ENCODE results near the gene SLC7A5.
A peak's percentile ranks its signal among the peaks of the same experiment; 100 is the strongest.
"Not testable (repeated sequence)": the region's sequence is repeated elsewhere in the genome, so short reads cannot be mapped to it uniquely, and the experiment has no call there.

SLC7A5 gene

GRCh38 chr16:87861300-87862099 lies 7.8 kb downstream of the SLC7A5 start:
- not testable (repeated sequence) for DNase-seq (ENCODE audit: low read depth)

DNA sequence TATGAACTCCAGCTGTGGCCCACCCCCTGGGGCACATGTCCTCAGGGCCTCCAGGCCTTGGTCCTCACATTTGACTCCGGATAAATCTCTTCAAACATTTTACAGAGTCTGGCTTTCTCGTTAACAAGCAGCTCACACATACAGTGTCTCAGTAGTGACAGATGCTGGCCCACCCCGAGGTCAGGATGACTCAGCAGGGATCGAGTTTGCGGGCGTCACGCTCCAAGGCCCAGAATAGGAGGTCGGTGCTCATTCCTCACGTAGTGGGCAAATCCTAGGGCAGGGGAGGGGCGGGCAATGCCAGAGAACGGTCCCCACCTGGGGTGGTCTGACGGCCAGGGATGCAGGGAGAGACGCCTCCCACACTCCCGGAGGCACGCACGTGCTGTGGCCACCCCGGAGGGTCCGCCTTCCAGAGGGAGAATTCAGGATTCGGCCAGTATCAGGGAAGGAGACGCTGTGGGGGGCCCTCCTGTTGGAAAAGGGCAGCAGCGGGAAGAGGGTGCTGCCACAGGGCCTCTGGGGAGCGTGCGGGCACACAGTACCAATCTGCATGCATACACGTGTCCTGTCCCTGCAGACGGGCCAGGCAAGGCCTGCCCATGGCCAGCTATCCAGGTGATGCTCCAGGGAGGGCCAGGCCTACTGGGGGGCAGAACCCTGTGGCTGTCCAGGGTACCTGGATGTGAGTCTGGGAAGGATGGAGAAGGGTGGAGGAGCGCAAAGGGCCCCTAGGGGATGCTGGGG lies 8.6 kb downstream of the SLC7A5 start:
- no peak for DNase-seq (ENCODE audit: low read depth)

GRCh38 chr16:87858151-87858993 lies 10.9 kb downstream of the SLC7A5 start:
- DNase-seq (ENCODE audit: low read depth), result not testable (repeated sequence)

- no peak for DNase-seq (ENCODE audit: low read depth)
These were observed 12.5 kb downstream of the SLC7A5 start for GRCh38 chr16:87856791-87857228.

DNA sequence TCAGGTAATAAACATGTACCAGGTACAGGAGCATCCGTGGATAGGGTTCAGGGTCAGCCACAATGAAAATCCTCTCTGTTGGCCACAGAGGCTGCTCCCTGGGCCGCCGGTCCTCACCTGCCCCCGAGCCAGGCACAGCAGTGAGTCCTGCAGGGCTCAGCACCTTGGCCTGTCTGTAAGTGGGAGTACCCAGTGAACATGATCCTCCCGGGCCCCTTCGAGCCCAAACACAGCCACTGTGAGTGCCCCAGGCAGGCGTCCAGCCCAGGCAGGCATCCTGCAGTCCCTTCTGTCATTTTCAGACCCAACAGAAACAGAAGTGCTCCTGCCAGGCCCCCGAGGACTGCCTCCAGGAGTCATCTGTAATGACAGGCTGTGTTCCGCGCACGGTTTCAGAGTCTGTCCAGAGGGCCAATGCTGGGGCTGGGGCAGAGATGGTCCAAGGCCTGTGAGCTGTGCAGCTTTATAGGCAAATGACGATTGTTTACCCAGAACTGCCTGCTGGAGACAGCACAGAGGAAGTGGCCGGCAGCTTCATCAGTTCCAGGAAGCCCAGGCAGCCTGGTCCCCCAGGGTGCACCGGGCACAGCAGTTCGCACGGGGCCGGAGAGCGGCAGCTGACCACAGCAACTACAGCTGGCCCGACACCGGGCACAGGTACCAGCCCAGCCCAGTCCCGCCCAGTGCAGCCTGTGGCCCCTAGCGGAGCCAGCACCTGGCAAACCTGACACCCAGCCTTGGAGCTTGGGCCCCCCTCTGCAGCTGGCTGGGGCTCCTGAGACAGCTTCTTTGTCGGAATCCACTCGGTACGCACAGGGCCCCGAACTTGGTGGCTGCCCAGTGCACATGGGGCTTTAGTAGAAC lies 13.2 kb downstream of the SLC7A5 start:
- DNase-seq (ENCODE audit: low read depth), result no peak

DNA sequence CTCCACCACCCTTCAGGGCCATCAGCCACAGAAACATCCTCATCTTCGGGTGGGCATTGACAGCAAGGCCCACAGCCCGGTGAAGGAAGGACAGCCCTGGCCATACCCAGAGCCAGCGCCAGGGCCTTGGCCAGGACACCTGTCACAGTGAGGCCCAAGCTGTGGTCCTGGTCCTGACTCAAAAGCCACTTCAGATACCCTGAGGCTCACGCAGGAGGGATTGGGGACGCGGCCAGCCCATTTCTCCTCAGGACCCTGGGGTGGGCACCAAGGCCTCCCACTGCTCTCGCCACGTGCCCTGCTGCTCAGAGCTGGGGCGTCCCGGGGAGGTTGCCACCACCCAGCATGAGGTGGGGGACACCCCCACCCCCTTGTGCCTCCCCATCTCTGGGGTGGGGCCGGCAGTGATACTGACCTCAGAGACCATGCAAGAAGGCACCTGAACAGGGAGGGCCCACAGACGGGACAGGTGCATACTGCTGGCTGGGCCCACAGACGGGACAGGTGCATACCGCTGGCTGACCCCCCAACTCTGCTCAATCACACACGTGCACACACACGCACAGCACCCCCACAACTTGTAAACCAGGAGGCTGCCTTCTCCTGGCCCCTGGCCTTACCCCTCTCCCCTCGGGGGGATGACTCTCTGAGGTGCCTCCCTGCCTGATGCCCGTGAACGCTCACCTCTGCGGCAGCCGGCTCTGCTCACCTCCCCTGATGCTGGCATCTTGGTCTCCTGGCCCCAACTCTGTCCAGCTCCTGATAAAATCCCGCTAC lies 14.2 kb downstream of the SLC7A5 start:
- no peak for DNase-seq (ENCODE audit: low read depth)

DNA sequence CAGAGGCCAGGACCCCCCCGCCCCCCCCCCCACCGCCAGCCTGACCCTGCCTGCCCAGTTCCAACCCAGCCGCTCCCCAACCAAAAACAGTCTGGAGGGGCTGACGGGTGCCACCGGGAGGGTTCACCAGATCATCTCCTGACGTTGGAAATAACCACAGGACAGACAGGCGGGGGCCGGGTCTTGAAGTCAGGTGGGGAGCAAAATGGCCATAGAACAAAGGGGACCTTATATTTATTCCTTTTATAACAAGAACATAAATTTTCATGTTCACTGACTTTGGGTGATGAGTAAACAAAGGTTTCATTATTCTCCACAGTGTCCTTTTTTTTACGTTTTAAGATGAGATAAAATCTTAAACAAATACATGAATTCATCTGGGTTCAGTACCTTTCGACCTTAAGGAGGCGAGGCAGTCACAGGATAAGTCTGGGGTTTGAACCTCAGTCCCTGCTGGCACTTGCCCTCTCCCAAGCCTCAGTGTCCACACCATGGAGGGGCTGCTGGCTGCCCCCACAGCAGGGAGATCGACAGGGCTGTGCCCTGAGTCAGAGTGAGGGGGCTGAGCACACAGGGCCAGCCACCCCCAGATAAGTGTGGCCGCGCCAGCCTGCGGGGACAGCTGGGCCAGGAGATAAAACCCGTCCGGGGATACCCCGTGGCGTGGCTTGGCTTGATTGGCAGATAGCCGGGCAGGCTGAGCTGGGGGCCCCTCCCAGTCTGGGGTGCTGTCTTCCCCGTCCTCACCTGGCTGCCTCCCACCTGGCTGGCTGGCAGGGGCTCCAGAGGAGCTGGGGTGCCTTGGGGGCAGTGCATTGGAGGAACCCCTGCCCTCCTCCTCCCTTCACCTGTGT lies 15.0 kb downstream of the SLC7A5 start:
- DNase-seq (ENCODE audit: low read depth), result no peak

GRCh38 chr16:87853411-87854052 lies 15.8 kb downstream of the SLC7A5 start:
- DNase-seq (ENCODE audit: low read depth), result peak; percentile 84

GRCh38 chr16:87851601-87852000 lies 17.7 kb downstream of the SLC7A5 start:
- DNase-seq (ENCODE audit: low read depth), result no peak

DNA sequence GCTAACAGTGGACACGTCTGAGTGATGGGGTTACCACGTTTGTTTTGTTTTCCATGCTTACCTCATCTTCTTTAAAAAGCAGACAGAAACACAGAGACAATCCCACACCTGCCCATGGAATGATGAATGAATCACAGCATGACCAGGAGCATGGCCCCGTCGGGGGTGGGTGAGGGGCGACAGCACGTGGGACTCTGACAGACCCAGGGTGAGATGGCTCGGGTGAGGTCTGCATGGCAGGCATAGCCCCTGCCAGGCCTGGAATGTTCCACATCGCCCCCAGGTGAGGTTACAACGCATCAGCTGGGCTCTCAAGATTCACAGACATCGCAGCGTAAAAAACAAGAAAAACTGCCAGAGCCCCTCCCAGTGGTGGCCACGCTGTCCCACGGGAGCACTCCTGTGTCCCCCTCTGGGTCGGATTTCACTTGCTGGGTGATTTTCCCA lies 18.1 kb downstream of the SLC7A5 start:
- no peak for DNase-seq (ENCODE audit: low read depth)

- peak; percentile 64 for DNase-seq (ENCODE audit: low read depth)
These were observed 19.0 kb downstream of the SLC7A5 start for GRCh38 chr16:87850009-87851006.

DNA sequence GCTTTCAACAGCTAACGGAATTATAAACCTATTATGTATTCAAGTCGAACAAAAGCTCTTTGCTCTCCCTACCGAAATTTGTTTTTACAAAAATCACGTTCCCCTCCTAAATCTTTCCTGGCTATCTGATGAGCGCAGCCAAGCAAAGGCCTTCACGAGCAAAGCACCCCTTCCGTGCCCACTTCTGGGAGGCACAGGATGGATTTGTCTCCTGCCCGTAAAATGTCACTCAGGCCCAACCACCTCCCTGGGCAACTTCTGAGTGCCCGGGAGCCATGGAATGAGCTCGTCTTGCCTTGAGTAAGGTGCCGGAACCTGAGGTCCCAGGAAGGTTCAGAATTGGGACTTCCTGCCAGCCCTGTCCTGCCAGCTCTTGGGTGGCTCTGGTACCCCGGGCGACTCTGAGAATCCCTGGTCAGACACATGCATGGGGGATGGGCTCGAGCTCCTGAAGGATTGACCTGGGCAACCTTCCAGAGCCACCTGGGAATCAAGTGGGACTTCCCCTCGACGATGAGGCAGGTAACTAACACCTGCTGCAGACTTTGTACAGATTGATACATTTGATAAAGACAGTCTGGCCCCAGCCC lies 19.8 kb downstream of the SLC7A5 start:
- DNase-seq (ENCODE audit: low read depth), result no peak

DNA sequence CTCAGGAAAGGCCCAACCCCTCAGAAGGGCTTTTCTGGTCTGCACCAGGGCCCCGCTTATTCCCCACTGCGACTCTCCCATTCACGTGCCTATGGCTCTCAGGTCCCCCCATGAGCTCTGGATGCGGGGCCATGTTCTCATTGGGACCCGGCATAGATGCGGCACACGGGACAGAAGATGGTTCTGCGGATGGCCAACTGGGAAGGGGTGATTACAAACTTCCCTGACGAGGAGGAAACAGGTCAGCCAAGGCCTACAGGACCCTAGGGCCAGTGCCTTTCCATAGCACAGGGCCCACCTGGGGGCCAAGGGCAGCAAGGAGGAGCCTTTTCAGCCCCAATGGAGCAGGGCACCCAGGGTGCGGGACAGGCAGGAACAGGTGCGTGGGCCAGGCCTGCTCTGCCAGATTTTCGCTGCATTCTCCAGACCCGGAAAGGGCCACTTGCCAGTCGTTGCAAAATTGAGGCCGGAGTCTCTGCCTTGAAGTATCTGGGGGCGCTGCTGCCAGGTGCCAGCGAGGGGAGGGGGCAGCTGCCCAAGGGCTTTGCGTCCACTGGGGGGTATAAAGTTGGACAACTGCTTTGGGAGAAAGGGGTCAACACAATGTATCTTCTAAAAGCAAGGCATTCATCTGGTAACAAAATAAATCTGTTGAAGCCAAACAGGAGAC lies 20.5 kb downstream of the SLC7A5 start:
- no peak for DNase-seq (ENCODE audit: low read depth)

DNA sequence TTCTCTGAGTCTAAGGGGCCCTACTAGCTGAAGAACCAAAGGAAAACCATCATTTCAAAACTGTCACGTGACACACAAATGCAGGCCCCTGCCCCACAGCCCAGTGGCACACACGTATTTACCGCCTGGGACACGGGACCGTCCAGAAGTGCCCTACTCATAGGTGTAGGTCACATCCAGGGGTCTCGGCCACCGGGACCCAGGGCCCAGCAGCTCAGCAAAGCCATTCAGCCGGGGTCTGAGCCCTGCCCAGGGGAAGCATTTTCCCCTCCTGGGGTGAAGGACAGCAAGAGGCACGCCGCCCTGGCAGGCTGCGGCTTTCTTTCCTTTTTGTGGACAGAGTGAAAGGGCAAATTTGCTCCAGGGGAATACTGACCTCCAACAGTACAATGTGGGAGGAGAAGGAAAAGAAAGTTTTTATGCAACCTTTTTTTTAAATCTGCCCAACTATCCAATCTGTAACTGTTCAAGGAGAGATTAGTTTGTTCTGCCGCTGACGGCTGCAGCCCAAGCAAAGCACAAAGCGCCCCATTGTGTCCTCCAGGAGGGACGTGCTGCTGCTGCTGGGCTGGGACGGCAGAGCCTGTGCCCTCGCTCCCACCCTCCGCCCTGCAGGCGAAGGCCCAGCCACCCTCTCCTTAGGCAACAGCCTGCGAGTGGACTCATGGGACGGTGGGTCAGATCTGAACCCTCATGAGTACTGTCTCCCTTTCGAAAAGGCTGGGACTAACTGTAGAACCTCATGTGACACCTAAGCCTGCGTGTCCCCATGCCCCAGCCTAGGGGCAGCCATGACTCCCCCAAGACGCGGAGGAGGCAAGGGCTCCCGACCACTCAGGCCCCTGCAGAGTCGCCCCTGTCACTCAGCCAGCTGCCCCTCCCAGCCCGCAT lies 21.3 kb downstream of the SLC7A5 start:
- no peak for DNase-seq (ENCODE audit: low read depth)

- DNase-seq (ENCODE audit: low read depth), result no peak
These were observed 21.9 kb downstream of the SLC7A5 start for GRCh38 chr16:87847467-87847784.

Data from activated T-cell treated with anti-CD3 and anti-CD28 coated beads for 48 hours (primary cell).